H9 (cell line): Measurements from ENCODE around the gene MOB3A. TPM values are rescaled to one million over a fixed set of nuclear protein-coding genes. Genes with fewer than 3 reads are reported as not detected.

ENCODE experiments used
- DNase-seq: peaks from one replicate; pipeline ENCODE4 v3.0.0-alpha.2; 2017
- H2AFZ ChIP-seq: one replicate; pipeline ENCODE4 v1.6.1; 2013; ENCODE audit warnings: mild to moderate bottlenecking, low read length, control low read depth, moderate library complexity
- H2AK5ac ChIP-seq: 2 replicates; pipeline ENCODE4 v1.6.1; 2013; ENCODE audit warnings: low read length, control low read depth, mixed read lengths; ENCODE audit not compliant: insufficient read length
- H2BK120ac ChIP-seq: one replicate; pipeline ENCODE4 v1.6.1; 2013; ENCODE audit warnings: low read depth, mild to moderate bottlenecking, low read length, control low read depth, inconsistent platforms; ENCODE audit not compliant: poor library complexity, severe bottlenecking
- H2BK12ac ChIP-seq: 2 replicates; pipeline ENCODE4 v1.6.1; 2013; ENCODE audit warnings: low read length, control low read depth, mixed read lengths, low read depth; ENCODE audit not compliant: insufficient read length
- H2BK15ac ChIP-seq: 2 replicates; pipeline ENCODE4 v1.6.1; 2013; ENCODE audit warnings: low read depth, low read length, control low read depth
- H2BK20ac ChIP-seq: one replicate; pipeline ENCODE4 v1.6.1; 2013; ENCODE audit warnings: low read depth, mild to moderate bottlenecking, low read length, control low read depth, inconsistent platforms; ENCODE audit not compliant: poor library complexity, severe bottlenecking
- H2BK5ac ChIP-seq: 2 replicates; pipeline ENCODE4 v1.6.1; 2013; ENCODE audit warnings: low read length, control low read depth, mixed read lengths; ENCODE audit not compliant: insufficient read length
- H3K14ac ChIP-seq: 2 replicates; pipeline ENCODE4 v1.6.1; 2013; ENCODE audit warnings: low read length, control low read depth; ENCODE audit not compliant: insufficient read depth
- H3K18ac ChIP-seq: 2 replicates; pipeline ENCODE4 v1.6.1; 2013; ENCODE audit warnings: low read depth, mild to moderate bottlenecking, mixed read lengths, low read length, control low read depth; ENCODE audit not compliant: insufficient read length
- H3K23ac ChIP-seq: 2 replicates; pipeline ENCODE4 v1.6.1; 2013; ENCODE audit warnings: low read length, control low read depth, mixed read lengths, low read depth; ENCODE audit not compliant: insufficient read length
- H3K23me2 ChIP-seq: 2 replicates; pipeline ENCODE4 v1.6.1; 2013; ENCODE audit warnings: low read depth, mild to moderate bottlenecking, mixed read lengths, low read length, control low read depth; ENCODE audit not compliant: insufficient read length, poor library complexity, severe bottlenecking
- H3K27ac ChIP-seq: 2 replicates; pipeline ENCODE4 v1.5.1; 2013; ENCODE audit warnings: low read length, control low read depth, mixed read lengths, low read depth; ENCODE audit not compliant: insufficient read length
- H3K27me3 ChIP-seq: 2 replicates; pipeline ENCODE4 v1.6.1; 2013; ENCODE audit warnings: low read length, control low read depth, inconsistent platforms; ENCODE audit not compliant: insufficient read depth
- H3K4ac ChIP-seq: 2 replicates; pipeline ENCODE4 v1.6.1; 2013; ENCODE audit warnings: low read depth, mild to moderate bottlenecking, control low read depth, inconsistent platforms, low read length, moderate library complexity
- H3K4me1 ChIP-seq: 2 replicates; pipeline ENCODE4 v1.6.1; 2013; ENCODE audit warnings: low read length, control low read depth, inconsistent platforms; ENCODE audit not compliant: insufficient read depth
- H3K4me2 ChIP-seq: 2 replicates; pipeline ENCODE4 v1.6.1; 2013; ENCODE audit warnings: low read length, control low read depth, mixed read lengths; ENCODE audit not compliant: insufficient read length, insufficient read depth
- H3K56ac ChIP-seq: 2 replicates; pipeline ENCODE4 v1.6.1; 2013; ENCODE audit warnings: low read depth, mild to moderate bottlenecking, mixed read lengths, low read length, control low read depth; ENCODE audit not compliant: insufficient read length
- H3K79me1 ChIP-seq: 2 replicates; pipeline ENCODE4 v1.6.1; 2013; ENCODE audit warnings: low read depth, mild to moderate bottlenecking, moderate library complexity, low read length, control low read depth, inconsistent platforms; ENCODE audit not compliant: insufficient read depth, poor library complexity, severe bottlenecking
- H3K79me2 ChIP-seq: 2 replicates; pipeline ENCODE4 v1.6.1; 2013; ENCODE audit warnings: low read length, control low read depth, inconsistent platforms; ENCODE audit not compliant: insufficient read depth
- H3K9ac ChIP-seq: 2 replicates; pipeline ENCODE4 v1.6.1; 2013; ENCODE audit warnings: low read length, control low read depth, mixed read lengths; ENCODE audit not compliant: insufficient read length; ENCODE audit errors: extremely low read depth
- H3K9me3 ChIP-seq: one replicate; pipeline ENCODE4 v1.6.1; 2013; ENCODE audit warnings: low read depth, low read length, inconsistent platforms; ENCODE audit not compliant: control insufficient read depth
- H3T11ph ChIP-seq: one replicate; pipeline ENCODE4 v1.6.1; 2013; ENCODE audit warnings: mild to moderate bottlenecking, low read length, control low read depth, inconsistent platforms
- H4K20me1 ChIP-seq: one replicate; pipeline ENCODE4 v1.6.1; 2013; ENCODE audit not compliant: control insufficient read depth, insufficient read length, insufficient read depth
- H4K5ac ChIP-seq: 2 replicates; pipeline ENCODE4 v1.6.1; 2013; ENCODE audit warnings: low read depth, mild to moderate bottlenecking, mixed read lengths, low read length, control low read depth; ENCODE audit not compliant: insufficient read length
- H4K8ac ChIP-seq: replicated peaks from 2 replicates; pipeline ENCODE4 v1.6.1; 2013; ENCODE audit warnings: low read length, control low read depth, mixed read lengths, low read depth; ENCODE audit not compliant: insufficient read length
- H4K91ac ChIP-seq: 2 replicates; pipeline ENCODE4 v1.6.1; 2013; ENCODE audit warnings: low read depth, mild to moderate bottlenecking, moderate library complexity, mixed read lengths, low read length, control low read depth; ENCODE audit not compliant: insufficient read length
- H3K27ac Mint-ChIP-seq, 3 experiments: 2 replicates in 2 of 3; 3 replicates in 1 of 3; pipeline ENCODE4 v1.8.0; 2020 to 2021; ENCODE audit warnings: mixed read lengths in 3 of 3, mild to moderate bottlenecking in 1 of 3, moderate library complexity in 1 of 3
- H3K27me3 Mint-ChIP-seq: 2 replicates; pipeline ENCODE4 v1.8.0; 2021; ENCODE audit warnings: low read depth, mild to moderate bottlenecking, moderate library complexity, mixed read lengths
- H3K36me3 Mint-ChIP-seq, 3 experiments: 2 replicates in 2 of 3; 3 replicates in 1 of 3; pipeline ENCODE4 v1.8.0; 2020 to 2021; ENCODE audit warnings: low read depth in 3 of 3, mixed read lengths in 3 of 3; ENCODE audit not compliant: insufficient read depth in 1 of 3
- H3K4me1 Mint-ChIP-seq, 2 experiments: 2 replicates each; pipeline ENCODE4 v1.8.0; 2020; ENCODE audit warnings: mixed read lengths in 2 of 2
- H3K4me3 Mint-ChIP-seq, 2 experiments: 2 replicates in 1 of 2; 3 replicates in 1 of 2; pipeline ENCODE4 v1.8.0; 2020 to 2021; ENCODE audit warnings: mild to moderate bottlenecking in 2 of 2, mixed read lengths in 2 of 2, moderate library complexity in 1 of 2
- H3K9me3 Mint-ChIP-seq, 2 experiments: 2 replicates in 1 of 2; 3 replicates in 1 of 2; pipeline ENCODE4 v1.8.0; 2020; ENCODE audit warnings: mild to moderate bottlenecking in 2 of 2, mixed read lengths in 2 of 2, moderate library complexity in 1 of 2
- WGBS: extraction: QIAGEN DNeasy Blood & Tissue Kit; methylation state at CpG from one replicate; pipeline ENCODE4 v1.1.7; 2013; ENCODE audit warnings: missing lambda C conversion rate, low lambda C conversion rate, mixed read lengths; ENCODE audit not compliant: insufficient read length; ENCODE audit errors: extremely low coverage; 5-methylcytosine and 5-hydroxymethylcytosine counted together
- total RNA-seq: library from RNA; stranded (reverse); gene quantifications from 2 replicates; pipeline ENCODE4 v1.2.1, GENCODE V29; 2021
- TF ChIP-seq, protein P1 (sequence below): fragments of 200-600 bp; sonication (generic); conservative IDR thresholded peaks from 3 replicates; pipeline ENCODE4 v1.8.0; 2021; ENCODE audit warnings: antibody characterized with exemption, mild to moderate bottlenecking

MOB3A gene
- total RNA-seq, 1 experiment from 2014 or later: 11.5 TPM

DNA sequence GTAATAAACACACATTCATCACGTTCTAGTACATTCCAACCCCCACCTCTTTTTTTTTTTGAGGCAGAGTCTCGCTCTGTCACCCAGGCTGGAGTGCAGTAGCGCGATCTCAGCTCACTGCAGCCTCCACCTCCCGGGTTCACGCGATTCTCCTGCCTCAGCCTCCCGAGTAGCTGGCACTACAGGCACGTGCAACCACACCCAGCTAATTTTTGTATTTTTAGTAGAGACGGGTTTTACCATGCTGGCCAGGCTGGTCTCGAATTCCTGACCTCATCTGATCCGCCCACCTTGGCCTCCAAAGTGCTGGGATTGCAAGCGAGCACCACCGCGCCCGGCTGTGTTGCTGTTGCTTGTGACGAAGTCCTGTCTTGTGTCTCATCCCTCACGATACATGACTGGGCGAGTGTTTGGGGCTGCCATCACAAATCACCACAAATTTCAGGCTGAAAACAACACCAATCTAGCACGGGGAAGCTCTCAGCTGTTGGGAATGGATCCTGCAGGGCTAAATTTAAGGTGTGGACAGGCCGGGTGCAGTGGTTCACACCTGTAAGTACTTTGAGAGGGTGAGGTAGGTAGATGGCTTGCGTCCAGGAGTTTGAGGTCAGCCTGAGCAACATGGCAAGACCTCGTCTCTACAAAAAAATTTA is 15.7 kb downstream of the MOB3A start:
- no peak overlapping the region for H3K4me2 ChIP-seq
- H4K8ac ChIP-seq: no peak overlapping the region
- no peaks in the 10 kb centered on the region for H3K9me3 ChIP-seq
- Mint-ChIP-seq H3K27me3 (no peaks in the 10 kb centered on the region), H3K27ac (peak overlapping the region; percentile 30 to 48 (median 36); a peak in 3 of 7 replicates), H3K36me3 (peaks cover 0 to 14% (median 5%) of the 10 kb centered on the region in 3 experiments; a peak in 3 of 7 replicates), H3K9me3 (no peaks in the 10 kb centered on the region), H3K4me3 (no peak overlapping the region), H3K4me1 (peaks cover 0 to 4% of the 10 kb centered on the region in 2 experiments; a peak in 2 of 4 replicates)
- no peak overlapping the region for H2BK20ac ChIP-seq
- no peaks in the 10 kb centered on the region for H3K27me3 ChIP-seq
- H2BK120ac ChIP-seq: no peak overlapping the region
- no peak overlapping the region for H3K4ac ChIP-seq
- no peak overlapping the region for H2BK5ac ChIP-seq
- H3T11ph ChIP-seq: no peak overlapping the region
- no peak overlapping the region for H3K23ac ChIP-seq
- no peak for DNase-seq
- no peak overlapping the region for H3K9ac ChIP-seq
- H3K79me2 ChIP-seq: no peaks in the 10 kb centered on the region
- H4K20me1 ChIP-seq: no peaks in the 10 kb centered on the region
- H2BK15ac ChIP-seq: no peak overlapping the region
- H3K79me1 ChIP-seq: no peaks in the 10 kb centered on the region
- WGBS: no CpG with 5 or more reads among the region's 23 CpGs
- H4K91ac ChIP-seq: no peak overlapping the region
- no peaks in the 10 kb centered on the region for H3K23me2 ChIP-seq
- TF ChIP-seq, protein P1, sequence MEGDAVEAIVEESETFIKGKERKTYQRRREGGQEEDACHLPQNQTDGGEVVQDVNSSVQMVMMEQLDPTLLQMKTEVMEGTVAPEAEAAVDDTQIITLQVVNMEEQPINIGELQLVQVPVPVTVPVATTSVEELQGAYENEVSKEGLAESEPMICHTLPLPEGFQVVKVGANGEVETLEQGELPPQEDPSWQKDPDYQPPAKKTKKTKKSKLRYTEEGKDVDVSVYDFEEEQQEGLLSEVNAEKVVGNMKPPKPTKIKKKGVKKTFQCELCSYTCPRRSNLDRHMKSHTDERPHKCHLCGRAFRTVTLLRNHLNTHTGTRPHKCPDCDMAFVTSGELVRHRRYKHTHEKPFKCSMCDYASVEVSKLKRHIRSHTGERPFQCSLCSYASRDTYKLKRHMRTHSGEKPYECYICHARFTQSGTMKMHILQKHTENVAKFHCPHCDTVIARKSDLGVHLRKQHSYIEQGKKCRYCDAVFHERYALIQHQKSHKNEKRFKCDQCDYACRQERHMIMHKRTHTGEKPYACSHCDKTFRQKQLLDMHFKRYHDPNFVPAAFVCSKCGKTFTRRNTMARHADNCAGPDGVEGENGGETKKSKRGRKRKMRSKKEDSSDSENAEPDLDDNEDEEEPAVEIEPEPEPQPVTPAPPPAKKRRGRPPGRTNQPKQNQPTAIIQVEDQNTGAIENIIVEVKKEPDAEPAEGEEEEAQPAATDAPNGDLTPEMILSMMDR: no peak
- H3K4me1 ChIP-seq: no peaks in the 10 kb centered on the region
- H4K5ac ChIP-seq: no peak overlapping the region
- H3K18ac ChIP-seq: no peak overlapping the region
- no peak overlapping the region for H2AFZ ChIP-seq
- no peak overlapping the region for H3K56ac ChIP-seq
- H2AK5ac ChIP-seq: no peak overlapping the region
- H3K27ac ChIP-seq: no peak overlapping the region
- no peak overlapping the region for H3K14ac ChIP-seq
- H2BK12ac ChIP-seq: no peak overlapping the region
